CD4-positive, alpha-beta T cell treated with Interleukin-1 beta for 1 hour (primary cell): ENCODE results near the gene HUWE1.

Experiments
- DNase-seq, 2 donors: peaks; one replicate each; pipeline ENCODE4 v3.0.0-alpha.2; 2020 to 2022

The HUWE1 gene

DNA sequence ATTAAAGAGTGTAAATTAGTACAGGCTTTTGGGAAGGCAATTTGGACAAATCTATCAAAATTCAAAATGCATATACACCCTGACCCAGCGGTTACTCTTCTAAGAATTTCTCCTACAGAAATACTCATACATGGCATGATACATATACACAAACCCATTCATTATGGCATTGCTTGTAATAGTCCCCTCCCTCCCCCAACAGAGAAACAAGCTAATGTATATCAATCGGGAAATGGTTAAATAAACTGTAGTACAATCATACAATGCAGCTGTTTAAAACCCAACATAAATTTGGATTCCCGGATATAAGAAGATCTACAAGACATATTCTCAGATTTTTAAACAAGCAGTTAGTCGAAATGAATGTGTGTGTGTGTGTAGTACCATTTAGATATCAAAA is 808 bp downstream of the HUWE1 start:
- no peak for DNase-seq

- no peak for DNase-seq
These were observed 1.9 kb downstream of the HUWE1 start for GRCh38 chrX:53684415-53685192.

DNA sequence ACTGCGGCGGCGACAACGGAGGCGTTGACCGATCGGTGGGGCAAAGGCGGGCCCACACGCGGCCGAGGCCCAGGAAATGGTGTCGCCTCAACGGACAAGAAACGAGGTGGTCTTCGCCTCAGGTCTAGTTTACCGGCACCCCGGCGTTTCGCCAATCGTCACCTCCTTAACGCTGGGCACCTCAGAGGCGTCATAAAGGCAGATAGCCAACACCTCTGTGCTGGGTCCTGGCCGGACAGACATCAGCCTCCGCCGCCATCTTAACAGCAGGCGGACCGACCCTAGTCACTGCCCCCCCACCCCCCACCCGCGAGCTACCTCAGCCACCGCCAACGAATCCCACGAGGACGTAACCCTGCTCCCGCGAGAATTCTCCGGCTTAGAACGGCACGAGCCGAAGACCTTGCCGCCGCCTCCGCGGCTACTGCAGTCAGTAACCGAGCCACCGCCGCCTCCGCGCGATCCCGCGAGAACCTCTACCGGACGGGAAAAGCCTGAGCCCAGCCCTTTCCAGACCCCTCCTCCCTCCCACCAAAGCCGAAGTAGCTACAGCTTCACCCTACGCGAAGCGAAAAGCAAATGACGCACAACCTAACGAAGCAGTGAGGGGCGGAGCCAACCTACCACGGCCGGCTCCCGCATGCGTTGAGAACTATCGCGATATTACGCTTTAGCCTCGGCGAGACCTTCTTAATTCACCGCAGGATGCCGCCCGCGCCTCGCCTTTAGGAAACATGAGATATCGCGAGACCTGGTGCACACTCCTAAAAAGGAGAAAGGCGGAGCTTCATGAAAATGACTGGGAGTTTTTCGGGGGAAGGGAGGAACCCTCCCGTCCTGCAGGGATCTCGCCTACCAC is 2.7 kb downstream of the HUWE1 start:
- peak; percentile 94 to 96 for DNase-seq

DNA sequence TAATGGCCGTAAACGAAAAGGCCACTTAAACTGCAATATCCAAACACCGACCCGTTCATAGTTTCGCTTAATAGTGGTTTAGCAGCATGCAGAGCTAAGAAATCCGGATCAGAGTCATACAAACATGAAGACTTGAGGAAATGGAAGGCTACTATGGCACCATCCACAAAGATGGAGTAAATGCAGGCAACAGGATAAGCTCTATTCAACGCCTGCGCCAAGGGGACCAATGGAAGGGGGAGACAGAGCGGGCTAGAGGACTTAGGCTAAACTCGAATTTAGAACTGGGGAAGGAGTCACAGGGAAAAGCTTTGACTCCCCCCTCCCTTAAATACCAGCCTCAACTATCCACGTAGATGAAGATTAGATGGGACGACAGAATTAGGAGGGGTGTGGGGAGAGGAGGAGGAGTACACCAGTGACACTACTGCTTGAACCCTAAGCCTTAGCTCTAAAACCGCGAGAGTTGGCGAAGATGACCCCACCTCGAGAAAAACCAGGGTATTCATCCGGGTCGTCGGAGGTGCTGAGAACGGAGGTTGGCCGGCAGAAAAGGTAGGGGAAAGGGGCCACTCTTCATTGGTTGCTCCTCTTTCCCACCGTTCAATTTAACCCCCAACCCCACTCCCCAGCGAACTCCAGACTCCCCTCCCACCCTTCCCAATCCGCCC is 3.5 kb downstream of the HUWE1 start:
- DNase-seq = peak; percentile 44 to 58

DNA sequence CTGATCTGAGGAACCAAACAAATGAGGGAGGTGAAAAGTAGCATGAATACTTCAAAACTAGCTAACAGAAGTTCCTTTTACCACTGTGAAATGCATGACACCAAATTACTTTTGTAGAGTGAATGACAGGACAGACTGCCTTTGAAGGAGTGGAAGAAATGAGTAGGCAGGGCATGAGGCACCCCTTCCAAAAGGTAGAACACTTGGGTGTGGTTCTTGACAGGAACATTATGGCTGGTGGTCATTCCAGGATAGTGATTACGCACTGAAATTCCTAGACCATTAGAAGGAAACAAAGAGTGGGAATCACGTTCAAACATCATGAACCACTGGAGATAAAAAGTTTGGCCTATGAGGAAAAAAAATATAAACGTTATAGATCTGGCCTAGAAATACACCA is 4.9 kb downstream of the HUWE1 start:
- no peak for DNase-seq

GRCh38 chrX:53678667-53679066 is 7.9 kb downstream of the HUWE1 start:
- peak in 1 of 2 donors; percentile 36 for DNase-seq

GRCh38 chrX:53677286-53677685 is 9.2 kb downstream of the HUWE1 start:
- no peak for DNase-seq

GRCh38 chrX:53674581-53674980 is 11.9 kb downstream of the HUWE1 start:
- DNase-seq = no peak

- no peak for DNase-seq
These were observed 17.3 kb downstream of the HUWE1 start for GRCh38 chrX:53669258-53669657.

DNA sequence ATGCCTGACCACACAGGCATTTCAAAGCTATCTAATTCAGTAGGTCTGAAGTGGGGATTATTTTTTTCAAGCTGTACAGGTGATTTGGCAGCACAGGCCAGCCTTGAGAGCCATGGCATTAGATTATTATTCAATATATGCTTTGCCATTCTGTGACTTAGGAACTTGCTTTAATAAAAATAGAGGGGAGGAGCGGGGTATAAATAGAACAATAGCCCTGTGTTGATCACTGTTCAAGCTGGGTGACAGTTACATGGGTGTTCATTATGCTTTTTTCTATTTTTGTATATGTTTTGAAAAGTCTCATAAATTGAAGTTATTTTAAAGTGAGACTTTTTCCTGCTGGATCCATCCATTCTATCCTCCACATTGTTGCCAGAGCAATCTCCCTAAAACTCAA is 20.3 kb downstream of the HUWE1 start:
- no peak for DNase-seq

- no peak for DNase-seq
These were observed 26.5 kb downstream of the HUWE1 start for GRCh38 chrX:53660004-53660403.

DNA sequence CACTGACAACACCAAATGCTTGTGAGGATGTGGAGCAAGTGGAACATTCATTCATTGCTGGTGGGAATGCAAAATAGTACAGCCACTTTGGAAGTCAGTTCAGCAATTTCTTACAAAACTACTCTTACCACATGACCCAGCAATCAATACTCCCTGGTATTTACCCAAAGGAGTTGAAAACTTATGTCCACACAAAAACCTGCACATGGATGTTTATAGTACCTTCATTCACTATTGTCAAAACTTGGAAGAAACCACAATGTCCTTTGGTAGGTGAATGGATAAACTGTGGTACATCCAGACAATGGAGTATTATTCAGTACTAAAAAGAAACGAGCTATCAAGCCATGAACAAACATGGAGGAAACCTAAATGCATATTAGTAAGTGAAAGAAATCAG is 27.5 kb downstream of the HUWE1 start:
- no peak for DNase-seq

GRCh38 chrX:53656845-53657244 is 29.7 kb downstream of the HUWE1 start:
- no peak for DNase-seq

DNA sequence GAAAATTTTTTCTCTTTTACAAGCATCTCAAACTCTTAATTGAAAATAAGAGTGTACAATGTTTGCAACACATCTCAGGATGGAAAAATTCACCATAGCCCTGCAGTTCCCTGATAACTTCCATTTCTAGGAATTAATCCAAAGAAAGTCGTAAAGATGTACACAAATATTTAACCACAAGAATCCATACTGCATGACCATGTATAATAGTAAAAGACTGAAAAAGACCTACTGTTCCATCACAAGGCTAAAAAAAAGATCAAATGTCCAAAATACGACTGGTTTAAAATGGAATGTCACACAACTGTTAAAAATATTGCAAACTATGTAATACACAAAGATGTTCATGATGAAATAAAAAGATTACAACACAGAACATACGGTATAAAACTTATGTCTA is 32.1 kb downstream of the HUWE1 start:
- DNase-seq = no peak

DNA sequence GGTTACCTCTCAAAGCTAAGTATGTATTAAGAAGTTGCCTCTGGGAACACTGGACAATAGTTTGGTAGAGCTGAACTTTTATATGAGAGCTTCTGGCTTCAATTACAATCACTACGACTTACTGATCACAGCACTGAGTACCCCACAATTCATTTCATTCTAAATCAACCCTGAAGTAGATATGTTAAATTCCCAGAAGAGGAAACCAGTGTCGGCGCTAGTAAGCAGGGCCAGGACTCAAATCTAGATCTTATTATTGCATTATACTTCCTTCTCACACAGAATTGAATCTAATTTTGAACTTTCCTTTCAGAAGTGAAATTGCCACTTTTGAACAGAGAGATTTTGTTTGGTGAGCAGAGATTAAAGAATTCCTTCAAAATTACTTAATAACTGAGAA is 41.8 kb downstream of the HUWE1 start:
- DNase-seq = no peak

DNA sequence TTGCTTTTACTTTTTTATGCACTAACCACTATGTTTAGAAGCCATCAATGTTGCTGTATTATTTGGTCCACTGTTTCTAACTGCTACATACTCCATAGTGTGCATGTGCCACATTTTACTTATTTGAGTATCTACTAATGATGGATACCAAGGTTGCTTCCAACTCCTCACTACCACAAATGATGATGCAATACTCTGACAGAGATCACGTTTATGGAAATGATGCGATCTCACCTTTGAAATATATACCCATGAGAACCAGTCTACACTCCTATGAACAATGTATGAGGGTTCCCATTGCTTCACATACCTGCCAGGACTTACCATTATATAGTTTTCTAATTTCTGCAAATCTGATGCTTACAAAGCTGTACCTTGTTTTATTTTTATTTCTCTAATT is 44.2 kb downstream of the HUWE1 start:
- DNase-seq = no peak

DNA sequence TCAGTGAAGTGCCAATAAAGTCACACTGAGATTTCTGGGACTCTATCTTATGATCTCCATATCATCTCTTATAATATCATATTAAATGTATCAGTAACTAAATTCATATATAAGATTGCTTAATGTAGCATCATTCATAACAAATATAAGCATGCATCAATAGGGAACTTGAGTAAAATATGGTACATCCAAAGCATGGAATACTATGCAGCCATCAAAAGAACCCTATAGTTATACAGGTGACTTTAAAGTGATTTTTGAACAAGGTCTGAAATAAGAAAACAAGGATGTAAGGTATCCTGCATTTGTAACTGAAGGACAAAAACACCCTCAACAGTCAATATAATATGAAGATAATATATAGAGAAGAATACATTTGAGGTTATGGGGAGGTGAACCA is 47.3 kb downstream of the HUWE1 start:
- DNase-seq = no peak

- no peak for DNase-seq
These were observed 49.0 kb downstream of the HUWE1 start for GRCh38 chrX:53637479-53637878.

DNA sequence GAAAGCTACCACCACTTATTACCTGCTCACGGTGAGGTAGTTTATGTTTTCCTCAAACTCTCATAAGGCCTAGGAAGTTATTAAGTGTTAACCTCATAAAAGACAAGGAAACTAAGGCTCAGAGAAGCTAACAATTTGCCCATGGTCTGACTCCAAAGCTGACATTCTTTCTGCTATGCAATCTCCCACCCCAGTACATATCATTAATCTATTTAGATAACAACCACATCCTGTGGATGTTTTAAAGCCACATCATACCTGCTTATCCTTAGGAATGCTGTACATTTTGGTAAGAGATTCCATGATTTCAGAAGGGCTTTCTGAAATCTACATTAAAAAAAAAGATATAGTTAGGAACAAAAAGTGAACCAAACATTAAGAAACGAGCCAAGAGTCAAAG is 55.4 kb downstream of the HUWE1 start:
- no peak for DNase-seq

- no peak for DNase-seq
These were observed 56.3 kb downstream of the HUWE1 start for GRCh38 chrX:53630261-53630660.

- DNase-seq = no peak
These were observed 64.1 kb downstream of the HUWE1 start for GRCh38 chrX:53622431-53622830.

- no peak for DNase-seq
These were observed 65.0 kb downstream of the HUWE1 start for GRCh38 chrX:53621418-53621986.

DNA sequence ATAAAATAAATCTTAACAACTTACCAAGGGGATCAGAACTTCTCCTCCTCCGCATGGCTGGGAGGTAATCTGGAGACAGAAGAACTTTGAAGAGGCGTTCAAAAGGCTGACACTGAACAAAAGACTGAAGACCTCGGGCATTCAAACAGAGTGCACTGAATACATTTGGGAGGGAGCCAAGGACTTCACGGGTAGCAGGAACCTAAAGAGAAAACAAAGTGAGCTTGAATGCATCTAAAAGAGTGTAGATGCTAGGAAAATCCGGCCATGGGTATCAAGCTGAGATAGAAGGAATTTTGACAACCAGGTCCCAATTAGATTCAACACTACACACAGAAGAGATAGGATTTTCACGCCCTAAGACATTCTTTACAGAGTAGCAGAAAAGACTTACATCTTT is 69.6 kb downstream of the HUWE1 start:
- no peak for DNase-seq
